SK-N-SH (cell line): ENCODE results near the gene NELFA.

Experiments
- POLR2AphosphoS5 ChIP-seq: IDR thresholded peaks from 2 replicates; pipeline ENCODE4 v1.6.1; 2012; ENCODE audit warnings: low read depth, low read length
- ZBTB33 ChIP-seq: IDR thresholded peaks from 2 replicates; pipeline ENCODE4 v1.4.0; 2012; ENCODE audit warnings: low read depth, borderline replicate concordance

DNA sequence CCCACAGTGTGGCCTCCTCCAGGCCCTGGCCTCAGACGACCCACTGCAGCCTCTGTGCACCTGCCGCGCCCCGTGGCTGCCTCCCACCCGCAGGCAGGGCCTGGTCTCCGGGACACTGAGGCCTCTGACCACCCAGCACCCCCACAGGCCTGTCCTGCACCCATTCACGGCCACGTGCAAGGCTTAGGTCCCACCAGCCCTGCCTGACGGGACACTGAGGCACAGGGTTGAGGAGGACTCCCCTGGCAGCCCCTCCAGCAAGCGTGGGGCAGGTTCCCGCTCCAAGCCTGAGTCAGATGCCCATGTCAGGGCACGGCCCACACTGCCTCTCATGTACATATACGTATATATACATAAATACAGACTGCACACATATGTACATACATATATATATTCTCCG lies 23.5 kb downstream of the NELFA start:
- TF ChIP-seq POLR2AphosphoS5 (no peak), ZBTB33 (no peak)
